IPS-NIHi7 (cell line): ENCODE results near the gene CNST.
A peak's percentile ranks its signal among the peaks of the same experiment; 100 is the strongest.
"Not testable (repeated sequence)": the region's sequence is repeated elsewhere in the genome, so short reads cannot be mapped to it uniquely, and the experiment has no call there.

ENCODE experiments used
- DNase-seq: peaks from one replicate; pipeline ENCODE4 v3.0.0; 2012; ENCODE audit warnings: mixed read lengths; ENCODE audit errors: extremely low spot score

Gene CNST

DNA sequence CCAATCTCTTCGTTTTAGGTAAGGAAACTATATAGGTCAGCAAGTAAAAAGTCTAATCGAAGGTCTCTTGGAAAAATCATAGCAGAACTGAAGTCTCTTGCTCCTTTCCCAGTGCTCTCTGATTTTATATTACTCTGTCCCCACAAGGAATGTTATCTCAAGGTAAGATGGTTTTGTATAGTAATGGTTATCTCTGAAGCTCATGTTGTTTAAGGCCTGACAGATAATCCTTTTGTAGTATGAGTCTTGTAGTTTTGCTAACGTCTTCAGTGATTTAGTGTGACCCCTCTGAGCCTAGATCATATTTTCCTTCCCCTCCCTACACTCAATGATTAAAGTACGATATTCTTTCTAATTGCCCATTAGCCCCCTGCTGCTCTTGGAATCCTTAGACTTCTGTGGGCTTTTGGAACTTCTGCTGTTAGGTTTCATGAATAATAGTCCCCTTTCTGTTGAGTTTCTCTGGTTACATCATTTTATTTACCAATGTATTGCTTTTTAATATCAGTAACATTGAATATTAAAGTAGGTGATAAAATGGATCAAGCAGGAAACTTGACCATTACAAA is 52.1 kb downstream of the CNST start:
- no peak for DNase-seq

DNA sequence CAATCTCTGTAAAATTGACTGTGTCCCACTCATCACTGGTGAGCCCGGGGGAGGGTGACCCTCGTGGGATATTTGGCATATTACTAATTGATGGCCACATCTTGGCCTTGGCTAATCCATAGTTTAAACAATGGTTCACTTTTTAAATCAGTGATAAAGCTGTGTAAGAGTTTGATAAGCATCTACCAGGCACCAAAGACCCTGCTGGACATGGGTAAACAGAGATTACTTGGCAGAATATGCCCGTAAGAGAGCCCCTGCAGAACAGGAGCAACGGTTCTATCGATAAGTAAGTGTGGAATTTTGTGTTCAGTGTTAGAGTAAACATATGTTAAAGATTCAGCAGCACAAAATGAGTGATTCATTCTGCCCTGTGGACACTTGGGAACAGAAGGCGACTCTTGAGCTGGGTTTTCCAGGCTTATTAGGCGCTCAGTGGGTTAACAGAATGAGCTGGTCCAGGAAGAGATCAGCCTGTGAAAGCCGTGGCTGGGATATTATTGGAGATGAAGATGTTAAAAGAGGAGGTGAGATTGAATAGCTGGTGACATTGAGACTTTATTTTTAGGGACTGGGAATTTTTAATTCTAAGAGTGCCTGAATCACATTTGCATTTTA is 55.9 kb downstream of the CNST start:
- no peak for DNase-seq

DNA sequence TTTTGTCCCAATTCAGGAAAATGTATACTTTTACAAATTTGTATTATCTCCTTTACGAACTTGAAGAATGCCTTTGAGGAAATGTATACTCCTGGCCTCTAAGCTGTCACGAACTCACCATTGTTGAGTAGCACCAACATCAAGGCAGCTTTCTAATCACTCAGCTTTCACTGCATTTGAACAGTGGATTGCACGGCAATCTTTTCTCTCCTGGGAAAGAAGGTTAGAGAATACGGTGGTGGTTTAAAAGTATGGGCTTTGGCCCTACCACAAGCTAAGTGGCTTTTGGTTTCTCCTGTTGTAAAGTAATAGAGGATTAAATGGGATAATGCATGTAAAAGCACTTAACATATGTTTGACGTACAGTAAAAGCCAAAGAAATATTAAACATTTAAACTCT is 57.8 kb downstream of the CNST start:
- DNase-seq: no peak

DNA sequence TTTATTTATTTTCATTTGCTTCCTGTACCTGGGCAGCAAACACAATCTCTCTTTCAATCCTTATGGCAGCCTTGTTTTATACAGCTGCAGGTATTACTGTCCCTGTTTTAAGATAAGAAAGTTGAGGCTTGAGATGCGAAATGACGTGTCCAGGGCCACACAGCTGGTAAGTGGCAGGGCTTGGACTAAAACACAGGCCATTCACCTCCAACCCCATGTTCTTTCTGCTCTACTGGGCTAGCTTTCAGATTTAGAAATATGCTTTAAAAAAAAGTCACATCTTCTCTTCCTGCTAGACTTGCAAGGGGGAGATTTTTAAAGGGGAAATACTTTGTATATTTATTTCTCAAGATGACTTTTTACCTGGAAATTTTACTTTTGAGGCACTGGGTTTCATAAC is 62.8 kb downstream of the CNST start:
- DNase-seq: no peak

DNA sequence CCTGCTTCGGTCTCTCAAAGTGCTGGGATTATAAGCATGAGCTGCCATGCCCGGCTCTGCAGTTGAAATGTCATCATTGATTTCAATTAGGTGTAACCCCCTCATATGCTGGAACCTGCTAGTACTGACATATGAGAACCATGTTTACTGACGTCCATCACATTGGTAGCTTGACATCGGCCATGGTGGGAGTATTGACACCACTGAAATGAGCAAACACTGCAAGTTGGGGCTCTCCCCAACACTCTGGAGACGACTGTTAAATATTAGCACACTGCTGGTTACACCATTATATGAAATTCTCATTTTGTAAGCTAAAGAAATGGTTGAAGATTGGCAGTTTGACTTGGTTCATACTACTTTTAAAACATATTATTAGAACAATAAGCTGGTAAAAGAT is 63.7 kb downstream of the CNST start:
- no peak for DNase-seq

DNA sequence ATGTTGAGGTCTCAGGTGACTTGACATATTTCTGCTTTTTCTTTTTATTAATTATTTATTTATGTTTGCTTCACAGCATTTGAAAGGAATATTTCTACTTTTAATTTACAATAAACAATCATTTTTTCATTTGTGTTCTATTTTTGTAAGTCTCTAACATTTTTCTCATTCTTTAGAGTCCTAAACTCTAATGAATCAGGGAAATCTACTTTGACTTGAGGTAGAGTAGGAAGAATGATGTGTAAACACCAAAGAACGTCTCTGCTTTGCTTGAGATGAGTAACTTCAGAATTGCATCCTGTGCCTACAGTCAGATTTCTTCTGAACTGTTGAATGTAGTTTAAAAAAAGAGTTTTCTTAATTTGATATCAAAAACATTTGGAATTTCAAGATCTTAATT is 65.2 kb downstream of the CNST start:
- no peak for DNase-seq

DNA sequence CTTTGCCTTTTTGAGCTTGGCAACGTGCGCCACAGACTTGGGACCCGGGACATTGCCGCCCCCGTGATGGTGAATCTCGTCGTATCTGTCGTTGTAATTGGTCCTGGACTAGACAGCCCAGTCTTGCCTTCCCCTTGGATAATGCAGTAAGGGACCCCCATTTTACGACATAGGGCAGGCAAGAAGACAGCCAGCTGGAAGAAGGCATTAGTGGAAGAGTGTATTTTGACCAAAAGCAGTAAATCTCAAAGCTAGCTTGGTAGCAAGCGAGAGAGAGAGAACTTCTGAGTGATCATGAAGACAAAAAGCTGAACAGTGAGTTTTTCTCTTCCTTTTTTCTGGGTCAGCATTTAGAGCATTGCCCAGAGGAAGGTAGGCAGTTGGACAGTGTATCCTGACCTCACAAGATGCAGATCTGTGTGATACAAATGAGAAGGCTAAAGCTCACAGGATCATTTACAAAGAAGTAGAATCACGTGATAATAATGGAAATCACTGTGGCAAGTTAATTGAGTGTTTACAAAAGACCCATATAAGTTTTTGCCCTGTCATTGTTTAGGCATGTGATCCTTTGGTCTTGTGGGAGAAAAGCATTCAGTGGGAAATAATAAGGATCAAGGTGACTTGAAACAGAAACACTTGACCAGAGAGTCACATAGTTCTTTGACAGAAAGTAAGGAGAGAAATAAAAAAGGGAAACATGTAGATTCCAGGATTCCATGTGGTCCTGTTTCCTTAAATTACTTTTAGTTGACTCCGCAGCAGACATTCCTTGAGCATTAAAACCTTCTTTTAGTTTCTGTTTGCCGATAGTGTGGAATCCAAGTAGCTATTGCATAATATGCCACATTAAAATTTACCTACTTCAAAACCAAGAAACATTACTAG is 66.3 kb downstream of the CNST start:
- DNase-seq: no peak

DNA sequence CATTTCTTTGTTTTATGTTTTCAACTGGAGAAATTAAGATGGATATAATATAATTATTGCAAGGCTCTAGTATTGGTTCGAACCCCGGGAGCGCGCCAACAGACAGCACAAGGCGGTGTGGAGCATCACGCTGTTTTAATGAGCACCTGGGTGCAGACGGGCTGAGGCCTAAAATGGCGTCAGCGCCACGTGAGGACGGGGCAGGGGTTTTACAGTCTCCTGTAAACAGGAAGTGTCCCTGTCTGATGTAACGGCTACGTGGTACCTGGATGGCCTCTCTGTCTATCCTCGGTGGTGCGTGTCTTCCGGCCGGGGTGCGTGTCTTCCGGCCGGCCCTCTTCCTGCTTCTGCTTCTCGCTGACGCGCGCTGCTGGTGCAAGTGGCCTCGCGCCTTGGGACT is 68.4 kb downstream of the CNST start:
- DNase-seq: not testable (repeated sequence)

DNA sequence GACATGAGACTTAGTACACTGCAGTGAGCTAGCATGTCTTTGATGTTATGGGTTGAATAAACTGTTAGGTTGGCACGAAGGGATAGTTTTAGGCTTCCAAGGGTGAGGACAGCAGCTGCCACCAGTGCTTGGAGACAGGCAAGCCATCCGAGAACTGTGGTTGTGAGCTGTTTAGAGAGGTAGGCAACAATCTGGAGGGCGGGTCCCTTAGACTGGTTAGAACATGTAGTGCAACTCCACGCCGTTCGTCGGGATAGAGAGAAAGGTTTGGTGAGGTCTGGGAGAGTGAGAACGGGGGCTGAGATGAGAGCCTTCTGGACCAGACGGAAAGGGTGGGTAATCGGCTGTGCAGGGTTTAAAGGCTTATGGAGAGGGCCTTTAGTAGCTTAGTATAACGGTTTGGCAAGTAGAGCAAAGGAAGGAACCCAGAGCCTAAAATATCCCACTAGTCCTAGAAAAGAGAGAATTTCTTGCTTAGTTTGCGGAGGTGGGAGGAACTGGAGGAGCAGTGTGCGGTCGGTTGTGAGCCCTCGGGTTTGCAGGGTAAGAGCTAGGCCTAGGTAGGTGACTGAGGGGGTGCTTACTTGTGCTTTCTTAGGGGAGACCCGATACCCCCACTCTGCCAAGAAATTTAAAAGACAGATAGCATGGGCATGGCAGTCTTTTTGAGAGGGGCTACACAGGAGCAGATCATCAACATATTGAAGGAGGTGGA is 72.8 kb downstream of the CNST start:
- no peak for DNase-seq

DNA sequence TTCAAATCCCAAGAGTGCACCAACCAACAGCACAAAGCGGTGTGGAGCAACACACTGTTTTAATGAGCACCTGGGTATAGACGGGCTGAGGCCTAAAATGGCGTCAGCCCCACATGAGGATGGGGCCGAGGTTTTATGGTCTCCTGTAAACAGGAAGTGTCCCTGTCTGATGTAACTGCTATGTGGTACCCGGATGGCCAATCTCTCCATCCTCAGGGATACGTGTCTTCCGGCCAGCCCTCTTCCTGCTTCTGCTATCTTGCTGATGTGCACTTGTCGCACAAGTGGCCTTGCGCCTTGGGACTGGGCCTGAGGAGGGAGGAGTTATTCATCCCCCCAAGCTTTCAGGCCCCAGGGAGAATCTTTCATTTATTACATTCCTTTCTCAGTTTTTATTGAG is 73.5 kb downstream of the CNST start:
- no peak for DNase-seq

DNA sequence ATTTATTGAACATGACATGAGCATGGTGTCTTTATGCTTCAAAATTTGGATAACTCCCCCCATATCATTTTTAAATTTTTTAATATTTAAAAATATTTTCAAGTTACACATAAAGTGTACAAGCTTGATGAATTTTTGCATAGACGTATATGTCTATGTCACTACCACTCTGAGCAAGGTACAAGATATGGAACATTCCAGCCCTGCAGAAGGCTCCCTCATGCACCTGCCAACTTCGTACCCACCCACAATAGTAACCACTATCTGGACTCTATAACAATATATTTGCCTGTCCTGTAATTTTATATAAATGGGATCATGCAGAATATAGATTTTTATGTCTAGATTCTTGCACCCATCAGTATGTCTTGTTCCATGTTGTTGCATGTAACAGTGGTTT is 74.5 kb downstream of the CNST start:
- DNase-seq: no peak

DNA sequence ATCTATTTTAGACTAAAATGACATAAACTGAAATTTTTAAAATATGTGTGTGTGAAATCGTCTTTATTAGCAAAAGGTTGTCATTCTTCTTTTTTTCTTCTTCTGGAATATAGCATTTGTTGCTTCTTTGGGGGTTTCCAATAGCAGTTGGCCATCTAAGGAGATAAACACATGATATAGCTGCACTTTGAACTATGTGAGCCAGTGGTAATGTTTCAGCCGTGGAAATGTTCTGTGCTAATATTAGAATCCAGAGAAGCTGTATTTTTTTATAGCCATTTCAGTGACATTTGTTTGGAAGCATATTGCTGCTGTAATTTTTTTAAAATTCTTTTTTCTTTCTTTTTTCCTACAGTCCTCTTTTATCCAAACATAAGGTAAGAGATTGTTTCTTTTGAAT is 75.1 kb downstream of the CNST start:
- no peak for DNase-seq

DNA sequence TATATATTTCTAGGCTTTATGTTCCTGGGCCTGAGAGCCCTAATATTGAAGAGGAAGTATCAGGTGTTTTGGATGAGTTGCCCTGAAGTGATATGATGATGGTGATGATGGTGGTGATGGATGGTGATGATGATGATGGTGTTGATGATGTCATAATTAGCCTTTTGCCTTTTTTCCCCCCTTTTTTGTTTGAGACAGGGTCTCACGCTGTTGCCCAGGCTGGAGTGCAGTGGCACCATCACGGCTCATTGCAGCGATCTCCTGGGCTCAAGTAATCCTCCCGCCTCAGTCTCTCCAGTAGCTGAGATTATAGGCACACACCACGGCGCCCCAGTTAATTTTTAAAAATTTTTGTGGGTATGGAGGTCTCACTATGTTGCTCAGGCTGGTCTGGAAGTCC is 76.5 kb downstream of the CNST start:
- no peak for DNase-seq

DNA sequence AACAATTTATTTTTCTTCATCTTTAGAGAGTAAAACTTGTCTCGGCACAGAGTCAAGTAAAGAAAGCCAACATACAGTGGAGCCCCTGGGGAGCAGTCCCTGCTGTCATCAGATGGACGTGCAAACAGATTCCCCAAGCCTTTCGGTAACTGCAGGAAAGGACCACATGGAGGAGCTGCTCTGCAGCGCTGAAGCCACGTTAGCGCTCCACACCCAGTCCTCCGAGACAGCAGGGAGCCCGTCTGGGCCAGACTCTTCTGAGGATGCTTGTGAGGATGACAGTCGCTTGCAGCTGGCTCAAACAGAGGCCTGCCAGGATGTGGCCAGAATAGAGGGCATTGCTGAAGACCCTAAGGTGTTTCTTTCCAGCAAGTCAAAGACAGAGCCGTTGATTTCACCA is 80.9 kb downstream of the CNST start:
- peak; percentile 90 for DNase-seq

DNA sequence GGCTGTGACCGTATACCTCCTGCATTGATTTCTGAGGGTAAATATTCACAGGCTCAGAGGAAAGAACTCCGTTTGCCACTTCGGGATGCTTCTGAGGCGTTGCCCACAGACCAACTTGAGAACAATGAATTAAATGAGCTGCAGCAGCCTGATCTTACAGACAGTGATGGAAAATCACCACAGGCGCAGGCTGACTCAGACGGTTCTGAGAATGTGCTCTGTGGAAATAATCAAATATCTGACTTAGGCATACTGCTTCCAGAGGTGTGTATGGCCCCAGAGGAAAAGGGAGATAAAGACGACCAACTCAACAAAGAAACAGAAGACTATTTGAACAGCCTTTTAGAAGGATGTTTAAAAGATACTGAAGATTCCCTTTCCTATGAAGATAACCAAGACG is 81.3 kb downstream of the CNST start:
- no peak for DNase-seq

DNA sequence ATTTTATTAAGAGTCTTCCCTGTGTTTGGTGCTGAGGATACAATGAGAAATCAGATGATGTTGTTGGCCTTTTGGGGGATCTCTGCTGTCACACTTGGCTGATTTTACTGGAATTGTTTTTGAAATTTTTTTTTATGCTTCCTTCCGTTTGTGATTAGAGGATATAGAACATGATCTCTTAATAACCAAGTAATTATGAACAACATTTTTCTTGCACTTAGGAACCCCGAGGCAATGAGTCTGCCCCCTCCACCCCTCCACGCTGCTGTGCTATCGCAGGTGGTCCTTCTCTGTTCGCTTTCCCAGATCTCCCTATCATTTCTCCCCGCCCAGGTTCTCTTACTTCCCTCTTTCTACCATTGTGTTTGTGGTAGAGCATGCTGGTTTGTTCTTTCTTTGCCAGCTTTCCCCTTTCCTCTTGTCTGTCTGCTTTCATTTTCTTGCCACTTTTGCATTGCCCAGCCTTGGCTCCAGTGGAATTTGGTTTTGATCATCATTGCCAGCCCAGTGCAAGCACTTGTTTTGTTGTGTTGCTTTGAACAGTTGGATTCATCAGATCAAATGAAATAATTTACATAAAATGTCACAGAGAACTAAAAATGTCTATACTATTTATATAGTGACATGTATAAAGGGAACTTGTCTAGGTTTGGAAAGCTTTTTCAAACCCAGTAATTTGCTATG is 84.9 kb downstream of the CNST start:
- no peak for DNase-seq

DNA sequence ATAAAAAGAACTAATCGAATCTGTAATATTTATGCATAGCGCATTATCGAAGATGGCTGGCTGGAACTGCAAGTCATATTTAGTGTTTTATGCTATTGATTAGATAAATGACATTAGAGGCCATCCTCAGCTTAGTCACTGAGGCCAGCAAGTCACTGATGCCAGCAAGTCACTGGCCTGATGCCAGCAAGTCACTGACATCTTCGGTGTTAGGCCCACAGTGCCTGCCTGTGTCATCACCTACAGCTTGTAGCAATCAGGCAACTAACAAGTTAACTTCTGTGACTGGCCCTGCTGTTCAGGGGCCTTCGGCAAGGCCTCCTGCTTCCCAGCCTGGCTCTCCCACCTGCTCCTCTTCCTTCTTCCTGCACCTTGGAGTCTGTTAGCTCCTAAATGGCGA is 92.3 kb downstream of the CNST start:
- no peak for DNase-seq

DNA sequence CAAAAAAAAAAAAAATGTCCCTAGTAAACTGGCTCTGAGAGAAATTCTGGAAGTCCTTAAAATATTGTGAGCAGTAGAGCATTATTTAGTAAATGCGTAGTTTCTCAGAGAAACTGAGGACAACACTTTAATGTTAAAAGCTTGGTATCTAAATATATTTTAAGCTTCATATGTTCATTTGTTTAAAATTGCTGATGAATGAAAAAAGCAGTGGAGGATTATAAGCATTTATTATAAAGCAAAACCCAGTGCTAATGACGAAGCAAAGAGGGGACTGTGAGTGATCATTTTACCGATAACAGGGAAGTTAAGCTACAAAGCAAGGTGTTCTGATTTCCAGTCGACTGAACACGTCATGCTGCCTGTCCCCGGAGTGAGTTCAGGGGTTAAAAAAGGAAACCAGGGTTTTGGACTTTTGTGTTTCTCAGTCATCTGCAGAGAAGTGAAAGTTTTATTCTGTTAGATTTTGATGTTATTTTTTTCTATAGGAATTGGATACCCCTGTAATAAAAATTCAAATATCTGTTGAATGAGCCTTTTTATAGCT is 93.4 kb downstream of the CNST start:
- no peak for DNase-seq

DNA sequence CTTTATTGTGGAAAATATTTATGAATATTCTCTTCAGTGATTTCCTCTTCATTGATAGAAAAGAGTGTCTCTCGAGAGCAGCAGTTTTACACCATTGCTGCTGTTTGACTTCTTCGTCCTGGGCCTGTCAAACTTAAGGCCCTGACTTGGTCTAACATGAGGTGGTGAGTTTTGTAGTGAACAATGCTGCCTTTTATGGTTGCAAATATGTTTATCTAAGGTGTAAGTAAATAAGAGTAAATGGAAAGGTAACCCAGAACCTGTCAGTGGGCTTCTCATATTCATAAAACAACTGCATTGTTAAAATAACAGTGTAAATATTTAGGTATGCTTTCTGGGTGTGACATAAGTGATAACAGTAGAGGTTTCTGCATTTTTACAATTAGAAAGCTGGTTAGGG is 95.2 kb downstream of the CNST start:
- no peak for DNase-seq

DNA sequence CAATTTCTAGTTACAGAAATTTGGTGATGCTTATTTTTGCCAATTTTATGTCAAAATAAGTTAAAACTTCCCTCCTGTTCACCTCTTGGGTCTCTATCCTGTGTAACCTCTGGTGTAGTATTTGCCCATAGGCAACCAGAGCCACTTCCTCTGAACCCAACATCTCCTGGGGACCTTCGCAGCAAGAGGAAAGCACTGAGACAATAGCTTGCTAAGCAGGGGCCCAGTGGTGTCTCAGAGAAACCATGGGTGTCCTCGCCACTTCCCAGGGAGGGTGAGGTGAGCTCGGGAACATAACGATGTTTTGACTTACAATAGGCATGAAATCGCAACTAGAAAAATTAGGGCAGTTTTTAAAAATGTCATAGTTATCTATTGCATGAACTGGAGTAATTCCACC is 101.5 kb downstream of the CNST start:
- no peak for DNase-seq

DNA sequence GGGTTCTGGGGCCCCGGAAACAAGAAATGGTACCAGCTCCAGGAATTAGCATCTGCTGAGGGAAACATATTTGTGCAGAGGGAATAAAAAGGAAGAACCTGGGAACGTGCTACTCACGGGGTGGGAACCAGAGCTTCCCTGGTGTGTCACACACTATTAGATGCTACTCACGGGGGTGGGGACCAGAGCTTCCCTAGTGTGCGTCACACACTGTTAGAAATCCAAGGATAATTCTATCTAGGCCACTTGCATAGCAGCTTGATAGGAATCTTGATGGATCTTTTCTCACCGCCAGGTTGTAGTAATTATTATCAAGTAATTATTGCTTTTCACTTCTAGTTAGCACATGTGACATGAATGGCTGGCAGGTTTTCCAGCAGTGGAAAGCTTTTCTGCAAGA is 103.4 kb downstream of the CNST start:
- DNase-seq: no peak

DNA sequence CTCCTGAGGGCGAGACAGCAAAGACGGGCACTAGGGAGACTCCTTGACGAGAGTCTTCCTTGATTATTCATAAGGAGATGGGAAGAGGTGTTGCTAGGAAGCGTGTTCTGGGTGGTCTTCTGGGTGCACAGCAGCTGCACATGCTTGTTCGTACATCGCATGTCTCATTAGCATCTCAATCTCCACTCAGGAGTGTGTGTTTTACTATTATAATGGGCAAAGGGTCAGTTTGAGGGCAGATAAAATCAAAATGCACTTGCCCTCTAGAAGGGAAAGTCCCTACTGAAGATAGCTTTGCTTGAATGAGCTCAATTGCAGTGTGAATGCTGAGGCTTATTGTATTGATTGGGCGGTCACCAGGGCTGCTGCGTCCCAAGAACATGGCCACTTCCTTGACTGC is 107.8 kb downstream of the CNST start:
- DNase-seq: no peak
